Kidney tubule cell (primary cell): ENCODE data around the gene GATAD2B.
"Not testable (repeated sequence)": the region's sequence is repeated elsewhere in the genome, so short reads cannot be mapped to it uniquely, and the experiment has no call there.

ENCODE experiments used
- DNase-seq: peaks from one replicate; pipeline ENCODE4 v3.0.0-alpha.2; 2018; ENCODE audit warnings: low spot score

Gene GATAD2B

GRCh38 chr1:153778051-153778823 is 144.5 kb downstream of the GATAD2B start:
- DNase-seq = no peak

- DNase-seq = peak; percentile 54
Measured at GRCh38 chr1:153777648-153778047, 145.1 kb downstream of the GATAD2B start.

- no peak for DNase-seq
Measured at GRCh38 chr1:153776845-153777370, 145.9 kb downstream of the GATAD2B start.

- no peak for DNase-seq
Measured at GRCh38 chr1:153776352-153776751, 146.4 kb downstream of the GATAD2B start.

- DNase-seq = peak; percentile 65
Measured at GRCh38 chr1:153775458-153776327, 147.1 kb downstream of the GATAD2B start.

GRCh38 chr1:153774780-153775457 is 147.9 kb downstream of the GATAD2B start, which contains the start of gene SLC27A3:
SLC27A3 (plus strand) TSS chr1:153775407; CDS start chr1:153775498, 91 bp downstream.
- peak; percentile 36 for DNase-seq

- DNase-seq = no peak
Measured at GRCh38 chr1:153774026-153774595, 148.7 kb downstream of the GATAD2B start.

GRCh38 chr1:153773096-153773921 is 149.5 kb downstream of the GATAD2B start:
- DNase-seq = no peak

- no peak for DNase-seq
Measured at GRCh38 chr1:153771841-153772593, 150.8 kb downstream of the GATAD2B start.

GRCh38 chr1:153771261-153771660 is 151.5 kb downstream of the GATAD2B start:
- DNase-seq = no peak

GRCh38 chr1:153770797-153771196 is 152.0 kb downstream of the GATAD2B start:
- DNase-seq = no peak

GRCh38 chr1:153769221-153769620 is 153.6 kb downstream of the GATAD2B start:
- DNase-seq = no peak

GRCh38 chr1:153768316-153769181 is 154.2 kb downstream of the GATAD2B start:
- DNase-seq = no peak

GRCh38 chr1:153767519-153767918 is 155.3 kb downstream of the GATAD2B start:
- no peak for DNase-seq

- not testable (repeated sequence) for DNase-seq
Measured at GRCh38 chr1:153766663-153767062, 156.1 kb downstream of the GATAD2B start.

- DNase-seq = no peak
Measured at GRCh38 chr1:153764310-153764709, 158.5 kb downstream of the GATAD2B start.

GRCh38 chr1:153763365-153764225 is 159.2 kb downstream of the GATAD2B start:
- DNase-seq = peak; percentile 15

GRCh38 chr1:153760440-153760839 is 162.3 kb downstream of the GATAD2B start:
- no peak for DNase-seq
